HG03342 (cell line): Measurements from ENCODE around the gene ANXA6.
"Not testable (repeated sequence)": the region's sequence is repeated elsewhere in the genome, so short reads cannot be mapped to it uniquely, and the experiment has no call there.

Source experiments
- ATAC-seq: cut with Tn5 transposase; IDR thresholded peaks from one replicate; pipeline ENCODE4 v1.9.1; 2021; ENCODE audit warnings: mild to moderate bottlenecking, moderate library complexity; ENCODE audit not compliant: unreplicated experiment

ANXA6 gene

GRCh38 chr5:151157426-151158286 lies at the start of gene ANXA6:
ANXA6 (minus strand) TSS chr5:151157779; CDS start chr5:151147901, 9,878 bp downstream.
- ATAC-seq, result peak; percentile 42

DNA sequence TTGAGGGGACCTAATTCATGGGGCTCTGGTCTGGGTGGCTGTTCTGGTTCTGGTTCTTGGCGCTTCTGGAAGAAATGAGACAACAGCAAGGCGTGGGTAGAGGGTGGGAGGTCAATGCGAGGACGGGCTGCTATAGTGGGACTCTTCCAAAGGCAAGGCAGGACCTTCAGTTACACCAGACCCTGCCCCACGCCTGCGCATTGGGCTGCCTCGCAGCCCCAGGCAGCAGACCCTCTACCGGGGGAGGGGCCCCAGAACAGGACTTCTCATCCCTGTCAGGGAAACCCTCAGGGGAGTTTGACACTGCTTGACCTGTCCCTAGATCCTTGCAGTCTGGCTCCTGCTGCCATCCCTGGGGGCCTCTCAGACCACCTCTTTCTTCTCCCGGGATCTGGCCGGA lies 47.8 kb upstream of the ANXA6 start:
- no peak for ATAC-seq

DNA sequence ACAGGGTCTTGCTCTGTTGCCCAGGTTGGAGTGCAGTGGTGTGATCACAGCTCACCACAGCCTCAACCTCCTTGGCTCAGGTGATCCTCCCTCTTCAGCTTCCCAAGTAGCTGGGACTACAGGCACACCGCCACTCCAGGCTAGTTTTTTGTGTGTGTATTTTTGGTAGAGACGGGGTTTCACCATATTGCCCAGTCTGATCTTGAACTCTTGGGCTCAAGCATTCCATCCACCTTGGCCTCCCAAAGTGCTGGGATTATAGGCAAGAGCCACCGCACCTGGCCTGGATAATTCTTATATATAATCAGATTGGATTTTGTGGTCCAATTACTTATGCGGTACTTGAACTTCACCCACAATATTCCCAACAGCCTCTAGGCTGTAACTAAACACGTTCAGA lies 46.5 kb upstream of the ANXA6 start:
- ATAC-seq, result no peak

DNA sequence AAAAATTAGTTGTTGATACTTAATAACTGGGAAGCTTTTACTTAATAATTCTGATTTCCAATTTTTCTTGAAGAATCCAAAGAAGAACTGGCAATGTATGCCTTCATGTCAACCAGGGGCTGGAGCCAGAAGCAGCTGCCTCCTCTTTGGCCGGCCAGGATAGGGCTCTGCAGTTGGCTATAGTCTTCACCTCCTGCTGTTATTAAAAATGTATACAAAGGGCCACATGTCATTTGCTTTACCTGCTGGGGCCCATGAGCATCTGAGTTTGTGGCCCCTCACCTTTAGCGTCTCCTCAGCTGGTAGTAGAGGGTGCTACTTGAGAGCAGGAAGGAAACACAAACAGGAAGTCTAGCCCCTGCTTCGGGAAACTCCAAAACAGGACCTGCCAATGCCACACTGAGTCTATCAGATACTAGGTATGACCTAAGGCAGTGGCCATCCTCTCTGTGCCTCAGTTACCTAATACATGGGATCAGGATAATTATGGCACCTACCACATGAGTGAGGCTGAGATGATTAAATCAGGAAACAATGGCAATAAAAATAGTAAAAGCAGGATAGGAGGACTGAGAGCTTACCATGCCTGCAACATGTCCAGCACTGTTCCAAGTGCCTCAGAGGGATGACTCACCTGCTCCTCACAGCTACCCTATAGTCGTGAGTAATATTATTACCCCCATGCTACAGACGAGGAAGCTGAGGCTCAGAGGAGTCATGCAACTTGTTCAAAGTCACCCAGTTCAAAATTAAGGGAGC lies 45.0 kb upstream of the ANXA6 start:
- peak; percentile 48 for ATAC-seq

DNA sequence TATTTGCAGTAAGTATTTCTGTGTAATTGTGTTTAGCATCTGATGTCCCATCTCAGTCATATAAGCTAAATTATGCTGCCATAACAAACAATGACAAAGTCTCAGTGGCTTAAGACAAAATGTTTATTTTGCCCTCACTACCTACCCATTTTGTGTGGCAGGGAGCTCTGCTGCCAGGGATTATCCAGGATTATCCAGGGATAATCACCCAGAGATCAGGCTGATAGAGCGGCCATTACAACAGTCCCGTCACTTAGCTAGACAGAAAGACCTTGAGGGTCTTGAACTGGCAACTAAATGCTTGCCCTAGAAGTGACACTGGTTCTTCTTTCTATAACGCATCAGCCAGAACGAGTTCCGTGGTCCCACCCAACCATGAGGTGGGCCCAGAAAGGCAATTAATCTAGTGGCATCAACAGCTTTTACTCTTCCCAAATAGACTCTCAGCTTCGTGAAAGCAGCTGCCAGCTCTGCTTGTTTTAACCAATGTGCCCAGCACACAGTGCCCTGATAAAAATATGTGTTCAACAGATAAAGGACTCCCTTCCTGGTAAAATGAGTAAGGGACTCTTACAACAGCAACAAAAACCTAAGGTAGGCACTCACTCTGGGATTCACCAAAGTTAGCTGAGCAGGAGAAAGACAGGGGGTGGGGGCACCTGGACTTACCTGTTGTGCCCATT lies 43.5 kb upstream of the ANXA6 start:
- no peak for ATAC-seq

GRCh38 chr5:151199581-151200185 lies 42.1 kb upstream of the ANXA6 start:
- ATAC-seq, result no peak

DNA sequence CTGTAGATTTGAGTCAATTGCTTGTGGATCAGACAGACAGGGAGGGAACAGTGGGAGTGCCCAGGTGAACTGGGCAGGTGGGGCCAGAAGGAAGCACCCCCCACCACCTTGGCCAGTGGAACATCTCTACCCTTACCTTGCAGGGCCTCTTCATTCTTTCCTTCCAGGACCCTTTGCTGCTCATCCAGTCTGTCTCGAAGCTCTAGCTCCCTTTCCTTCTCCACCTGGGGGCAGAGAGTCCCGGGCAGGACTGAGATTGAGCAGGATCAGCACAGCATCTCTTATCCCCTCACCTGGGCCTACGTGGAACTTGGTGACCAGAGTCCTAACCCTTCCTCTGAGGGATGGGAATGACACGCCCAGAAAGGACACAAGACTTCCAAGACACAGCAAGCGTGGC lies 41.3 kb upstream of the ANXA6 start:
- ATAC-seq, result no peak

- not testable (repeated sequence) for ATAC-seq
Measured at GRCh38 chr5:151197291-151197600, 39.7 kb upstream of the ANXA6 start.

GRCh38 chr5:151196556-151197290 lies 39.1 kb upstream of the ANXA6 start:
- peak; percentile 86 for ATAC-seq

DNA sequence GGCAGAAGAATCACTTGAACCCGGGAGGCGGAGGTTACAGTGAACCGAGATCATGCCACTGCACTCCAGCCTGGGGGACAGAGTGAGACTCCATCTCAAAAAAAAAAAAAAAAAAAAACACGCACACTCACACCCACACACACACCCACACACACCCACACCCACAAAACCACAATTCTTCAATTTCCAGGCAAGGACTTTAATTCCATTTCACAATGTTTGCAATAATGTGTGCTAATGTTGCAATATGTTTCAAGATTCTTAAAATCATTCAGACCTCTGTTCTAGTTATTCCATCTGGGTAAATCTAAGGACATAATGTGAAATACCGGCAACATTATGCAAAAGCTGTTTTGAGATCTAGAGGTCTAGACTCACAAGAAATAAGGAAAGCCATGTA lies 38.0 kb upstream of the ANXA6 start:
- ATAC-seq, result no peak

DNA sequence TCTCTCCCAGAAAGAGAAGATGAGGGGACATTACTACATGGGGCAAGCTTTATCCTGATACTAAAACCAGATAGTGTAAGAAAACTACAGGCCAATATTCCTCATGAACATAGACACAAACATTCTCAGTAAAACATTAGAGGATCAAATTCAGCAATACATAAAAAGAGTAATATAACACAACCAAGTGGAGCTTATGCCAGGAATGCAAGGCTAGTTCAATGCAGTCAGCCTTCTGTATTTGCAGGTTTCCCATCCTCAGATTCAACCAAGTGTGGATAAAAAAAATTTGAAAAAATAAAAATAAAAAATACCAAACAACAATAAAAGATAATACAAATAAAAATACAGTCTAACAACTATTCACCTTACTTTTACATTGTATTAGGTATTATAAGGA lies 35.0 kb upstream of the ANXA6 start:
- ATAC-seq, result no peak

GRCh38 chr5:151191661-151192060 lies 34.1 kb upstream of the ANXA6 start:
- no peak for ATAC-seq

DNA sequence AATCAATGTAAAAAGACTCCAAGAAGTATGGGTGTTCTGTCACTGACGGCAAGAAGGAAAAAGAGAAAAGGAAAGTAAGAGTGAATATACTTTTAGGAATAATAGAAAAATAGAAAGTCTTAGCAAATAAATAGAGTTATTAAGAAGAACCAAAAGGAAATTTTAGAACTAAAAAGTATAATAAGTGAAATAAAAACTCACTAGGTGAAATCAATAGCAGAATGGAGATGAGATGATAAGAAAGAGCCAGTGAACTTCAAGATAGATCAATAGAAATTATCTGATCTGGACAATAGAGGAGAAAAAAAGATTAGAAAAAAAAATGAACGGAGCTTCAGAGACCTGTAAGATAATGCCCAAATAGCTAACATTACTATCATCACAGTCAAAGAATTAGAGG lies 31.6 kb upstream of the ANXA6 start:
- ATAC-seq, result no peak

DNA sequence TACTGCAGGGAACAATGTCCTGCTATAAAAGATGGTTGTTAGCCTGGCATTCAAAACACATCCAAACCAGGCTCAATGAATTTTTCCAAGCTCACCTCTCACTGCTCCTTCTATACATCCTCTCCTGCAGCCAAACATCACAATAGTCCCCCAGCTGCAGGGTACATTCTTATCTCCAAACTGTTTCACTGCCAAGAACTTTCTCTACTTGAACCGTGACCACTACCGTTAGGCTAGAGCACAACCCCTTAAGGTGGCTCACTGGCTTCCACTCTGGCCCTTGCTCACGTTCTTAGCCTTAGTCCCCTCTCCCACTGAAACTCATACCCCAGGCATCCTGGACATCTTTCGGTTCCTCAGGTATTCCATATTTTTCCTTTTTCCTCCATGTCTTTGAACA lies 29.0 kb upstream of the ANXA6 start:
- ATAC-seq, result no peak

DNA sequence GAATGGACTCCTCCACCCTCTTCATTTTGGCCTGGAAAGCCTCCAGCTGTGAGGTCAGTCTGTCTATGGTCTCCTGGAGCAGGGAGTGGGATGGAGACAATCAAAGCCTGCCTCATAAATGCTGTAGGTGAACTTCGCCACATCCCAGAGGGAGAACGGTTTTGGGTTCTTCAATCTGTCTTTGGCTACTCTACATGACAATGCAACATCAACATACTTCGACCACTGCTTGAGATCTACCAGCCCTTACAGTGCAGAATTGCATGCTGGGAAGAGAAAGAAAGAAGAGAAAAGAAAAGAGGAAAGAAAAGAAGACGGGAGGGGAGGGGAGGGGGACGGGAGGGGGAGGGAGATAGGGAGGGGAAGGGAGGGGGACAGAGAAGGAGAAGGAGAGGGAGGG lies 28.5 kb upstream of the ANXA6 start:
- no peak for ATAC-seq

DNA sequence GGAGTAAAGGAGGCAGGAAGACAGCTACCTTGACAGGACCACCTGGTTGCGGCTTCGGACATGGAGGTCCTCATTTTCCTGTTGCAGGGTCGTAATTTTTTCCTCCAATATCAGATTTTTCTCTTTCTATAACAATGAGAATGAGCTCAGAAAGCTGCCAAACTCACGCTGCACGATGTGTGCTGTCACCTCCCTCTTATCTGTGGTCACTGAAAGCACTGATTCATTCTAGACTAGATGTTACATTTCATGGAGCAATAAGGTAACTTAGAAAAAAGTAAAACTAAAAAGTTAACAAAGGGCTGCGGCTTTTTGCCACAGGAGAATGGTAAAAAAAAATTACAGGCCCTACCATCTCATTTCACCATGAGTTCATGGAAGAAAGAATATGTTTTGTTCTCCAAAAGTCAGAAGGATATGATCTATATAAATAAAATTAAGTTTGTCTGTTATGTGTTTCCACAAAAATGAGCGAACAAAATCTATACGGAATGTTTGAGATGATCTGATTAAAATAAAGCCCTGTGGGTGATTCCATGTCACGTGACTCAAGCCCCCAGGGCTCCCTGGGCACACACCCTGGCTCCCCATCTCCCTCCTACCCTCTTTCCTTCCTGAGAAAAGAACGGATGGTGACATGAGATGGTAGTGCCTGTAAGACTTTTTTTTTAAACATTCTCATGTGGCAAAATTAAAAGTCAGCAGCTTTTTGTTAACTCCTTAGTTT lies 26.9 kb upstream of the ANXA6 start:
- ATAC-seq, result no peak

GRCh38 chr5:151183456-151184245 lies 26.1 kb upstream of the ANXA6 start:
- ATAC-seq, result no peak

DNA sequence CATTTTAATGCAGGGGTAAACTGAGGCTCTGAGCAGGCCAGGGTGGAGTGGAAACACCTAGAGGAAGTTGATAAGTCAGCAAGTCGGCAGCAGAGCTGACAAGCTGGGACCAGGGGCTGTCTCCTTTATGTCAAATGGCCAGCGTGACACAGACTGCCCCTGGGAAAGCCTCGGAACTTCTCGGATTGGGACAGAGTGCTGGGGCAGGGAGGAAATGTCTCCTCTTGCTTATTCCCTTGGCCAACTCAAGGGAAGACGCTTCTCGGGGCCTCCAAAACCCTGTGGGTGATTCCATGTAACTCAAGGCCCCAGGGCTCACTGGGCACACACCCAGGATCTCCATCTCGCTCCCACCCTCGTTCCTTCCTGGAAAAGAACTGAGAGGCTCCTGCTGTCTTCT lies 25.4 kb upstream of the ANXA6 start:
- no peak for ATAC-seq

- no peak for ATAC-seq
Measured at GRCh38 chr5:151182524-151182900, 24.9 kb upstream of the ANXA6 start.
